GM08714 (cell line): ENCODE results near the gene RYR2.
"Not testable (repeated sequence)": the region's sequence is repeated elsewhere in the genome, so short reads cannot be mapped to it uniquely, and the experiment has no call there.

Experiments
- H3K4me3 ChIP-seq: fragments of 200-500 bp; sonication (Bioruptor generic); 2 replicates; pipeline ENCODE4 v1.5.1; 2014; ENCODE audit warnings: mild to moderate bottlenecking, low read length, inconsistent platforms
- ZNF274 ChIP-seq: IDR thresholded peaks from 2 replicates; pipeline ENCODE4 v1.6.1; 2012; ENCODE audit warnings: mild to moderate bottlenecking, low read depth, low read length

The RYR2 gene

DNA sequence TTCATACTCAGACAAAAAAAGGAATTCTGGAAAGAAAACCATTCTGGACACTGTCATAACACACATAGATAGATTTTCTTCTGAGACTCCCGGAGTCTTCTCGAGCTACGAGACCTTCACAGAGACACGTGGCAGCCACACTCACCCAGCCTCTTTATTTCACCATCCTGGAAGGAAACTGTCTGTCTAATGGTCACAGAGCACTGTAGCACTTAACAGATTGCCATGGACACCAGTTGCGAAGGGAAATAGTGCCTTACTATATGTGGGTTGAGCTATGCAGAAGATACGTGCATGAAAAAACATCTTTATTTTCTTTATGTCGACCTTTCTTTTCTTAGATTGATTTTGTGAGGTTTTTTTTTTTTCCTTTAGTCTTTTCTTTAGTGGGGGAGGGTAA lies 790.9 kb downstream of the RYR2 start:
- TF ChIP-seq ZNF274 = no peak

DNA sequence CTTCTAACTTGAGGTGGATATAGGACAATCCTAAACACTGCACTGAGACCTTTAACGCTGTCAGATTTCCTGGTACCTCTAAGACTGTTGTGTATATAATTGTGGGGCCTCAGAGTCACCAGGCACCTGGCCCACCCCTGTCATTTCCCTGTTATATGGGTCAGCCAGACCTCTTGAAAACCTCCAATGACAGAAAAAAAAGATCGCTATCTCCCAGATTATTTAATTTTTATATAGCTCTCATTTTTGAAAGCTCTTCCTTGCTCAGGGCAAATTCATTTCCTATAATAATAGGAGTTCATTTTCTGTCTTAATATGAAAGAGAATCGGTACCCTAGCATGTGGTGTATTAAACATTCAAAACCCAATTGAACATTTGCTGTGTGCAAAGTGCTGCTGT lies 792.1 kb downstream of the RYR2 start:
- H3K4me3 ChIP-seq = no peak overlapping the region
- TF ChIP-seq ZNF274 = no peak

More for the DNA sequence above, 790.9 kb downstream of the RYR2 start:
- no peak overlapping the region for H3K4me3 ChIP-seq

DNA sequence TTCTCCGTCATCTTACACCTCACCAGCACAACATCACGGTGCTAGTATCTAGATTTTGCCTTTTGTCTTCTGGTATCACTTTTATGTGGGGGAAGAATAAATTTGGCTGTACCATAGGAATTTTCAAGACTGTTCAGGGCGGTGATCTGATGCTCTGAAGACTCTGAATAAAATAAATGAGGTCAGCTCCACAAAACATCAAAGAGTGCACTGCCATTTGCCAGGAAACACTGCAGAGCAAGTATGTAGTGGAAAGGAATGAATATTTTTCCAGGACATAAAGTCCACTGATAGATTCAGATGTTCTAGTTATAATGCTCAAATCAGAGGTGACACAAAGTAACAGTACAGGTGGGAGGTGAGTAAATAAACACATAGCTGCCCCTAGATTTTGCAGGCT lies 792.5 kb downstream of the RYR2 start:
- no peak for TF ChIP-seq ZNF274

DNA sequence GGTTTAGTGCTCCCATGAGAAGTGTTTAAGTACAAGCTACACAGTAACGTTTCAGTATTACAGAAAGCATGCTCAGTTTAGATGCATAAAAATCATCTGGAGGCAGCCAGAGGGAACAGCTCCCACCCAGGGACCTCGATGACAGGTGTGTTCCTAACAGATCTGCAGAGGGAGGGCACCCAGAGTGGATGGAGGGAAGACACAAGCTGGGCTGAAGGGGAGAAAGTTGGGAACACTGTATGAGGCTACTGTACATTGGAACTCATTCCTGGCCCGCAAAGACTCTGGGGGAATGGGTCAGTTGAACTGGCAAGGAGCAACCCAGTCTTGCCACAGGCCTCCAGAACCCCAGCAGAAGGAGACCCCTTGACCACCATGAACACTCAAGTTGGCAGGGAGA lies 796.3 kb downstream of the RYR2 start:
- TF ChIP-seq ZNF274 = no peak
- H3K4me3 ChIP-seq = no peak overlapping the region

More for the DNA sequence above, 792.5 kb downstream of the RYR2 start:
- H3K4me3 ChIP-seq = no peak overlapping the region

DNA sequence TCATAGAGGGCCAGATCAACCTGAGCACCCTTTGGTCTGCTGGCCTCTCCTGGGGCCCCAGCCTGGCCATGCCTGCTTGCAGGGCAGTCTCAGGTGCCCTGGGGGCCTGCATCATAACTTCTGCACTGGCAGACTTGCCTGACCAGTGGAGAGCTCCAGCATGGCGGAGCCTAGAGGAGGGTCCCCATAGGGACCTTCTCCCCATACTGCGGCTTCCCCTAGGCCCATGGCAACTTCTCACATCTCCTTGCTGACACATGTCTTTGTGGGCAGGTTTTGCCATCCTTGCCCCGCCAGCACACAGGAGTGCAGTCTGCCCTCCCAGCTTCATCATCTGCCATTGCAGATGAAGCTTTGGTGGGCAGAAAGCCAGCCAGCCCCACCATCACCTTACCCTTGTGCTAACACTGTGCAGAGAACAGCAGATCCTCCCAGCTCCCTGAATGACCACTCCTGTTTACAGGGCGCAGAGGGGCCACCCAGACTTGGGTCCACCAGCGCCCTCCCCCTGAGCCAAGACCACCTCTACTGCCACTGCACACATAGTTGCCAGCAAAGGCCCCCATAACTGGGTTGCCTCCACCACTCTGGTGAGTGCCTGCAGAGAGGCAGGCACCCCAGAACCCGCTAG lies 797.0 kb downstream of the RYR2 start:
- H3K4me3 ChIP-seq = no peak overlapping the region
- no peak for TF ChIP-seq ZNF274

DNA sequence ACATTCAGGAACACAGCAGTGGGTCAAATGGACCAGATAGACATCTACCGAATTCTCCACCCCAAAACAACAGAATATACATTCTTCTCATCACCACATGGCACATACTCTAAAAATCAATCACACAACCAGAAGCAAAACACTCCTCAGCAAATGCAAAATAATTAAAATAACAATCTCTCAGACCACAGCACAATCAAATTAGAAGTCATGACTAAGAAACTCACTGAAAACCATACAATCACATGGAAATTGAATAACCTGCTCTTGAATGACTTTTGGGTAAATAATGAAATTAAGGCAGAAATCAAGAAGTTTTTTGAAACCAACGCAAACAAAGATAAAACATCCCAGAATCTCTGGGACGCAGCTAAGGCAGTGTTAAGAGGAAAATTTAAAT lies 799.5 kb downstream of the RYR2 start:
- no peak for TF ChIP-seq ZNF274
- no peak overlapping the region for H3K4me3 ChIP-seq

DNA sequence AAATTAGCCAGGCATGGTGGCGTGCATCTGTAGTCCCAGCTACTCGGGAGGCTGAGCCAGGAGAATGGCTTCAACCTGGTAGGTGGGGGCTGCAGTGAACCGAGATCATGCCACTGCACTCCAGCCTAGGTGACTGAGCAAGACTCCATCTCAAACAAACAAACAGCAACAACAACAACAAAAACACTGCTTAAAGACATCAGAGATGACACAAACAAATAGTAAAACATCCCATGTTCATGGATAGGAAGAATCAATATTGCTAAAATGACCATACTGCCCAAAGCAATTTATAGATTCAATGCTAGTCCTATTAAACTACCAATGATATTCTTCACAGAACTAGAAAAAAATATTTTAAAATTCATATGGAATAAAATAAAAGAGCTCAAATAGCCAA lies 801.5 kb downstream of the RYR2 start:
- H3K4me3 ChIP-seq = not testable (repeated sequence)

DNA sequence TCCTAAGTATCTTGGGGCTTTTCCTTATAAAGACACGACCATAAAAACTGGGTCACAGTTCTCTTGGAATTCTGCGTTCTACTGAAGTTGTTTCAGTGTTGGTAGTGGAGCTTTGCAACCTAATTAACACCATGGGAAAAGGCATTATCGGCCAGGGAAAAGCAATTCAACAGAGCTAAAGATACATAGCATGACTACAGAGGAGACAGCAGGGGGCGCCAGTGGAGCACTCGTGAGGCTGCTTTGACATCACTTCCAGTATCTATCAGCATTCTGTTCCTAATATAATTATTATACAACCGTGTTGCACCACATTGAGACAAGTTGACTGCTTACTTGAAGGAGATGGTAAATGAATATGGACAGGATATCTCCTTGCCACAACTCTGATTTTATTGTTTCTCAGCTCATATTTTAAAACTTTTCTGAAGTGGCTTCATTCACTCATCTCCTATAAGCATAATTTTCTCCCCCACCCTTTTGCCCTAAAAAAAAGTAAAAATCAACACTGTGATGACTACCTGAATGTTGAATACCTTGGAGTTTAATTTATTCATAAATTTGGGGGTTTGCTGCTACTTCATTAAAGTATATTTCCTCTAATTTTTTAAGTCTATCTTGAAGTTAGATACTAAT lies 809.3 kb downstream of the RYR2 start:
- H3K4me3 ChIP-seq = no peak overlapping the region
- no peak for TF ChIP-seq ZNF274

DNA sequence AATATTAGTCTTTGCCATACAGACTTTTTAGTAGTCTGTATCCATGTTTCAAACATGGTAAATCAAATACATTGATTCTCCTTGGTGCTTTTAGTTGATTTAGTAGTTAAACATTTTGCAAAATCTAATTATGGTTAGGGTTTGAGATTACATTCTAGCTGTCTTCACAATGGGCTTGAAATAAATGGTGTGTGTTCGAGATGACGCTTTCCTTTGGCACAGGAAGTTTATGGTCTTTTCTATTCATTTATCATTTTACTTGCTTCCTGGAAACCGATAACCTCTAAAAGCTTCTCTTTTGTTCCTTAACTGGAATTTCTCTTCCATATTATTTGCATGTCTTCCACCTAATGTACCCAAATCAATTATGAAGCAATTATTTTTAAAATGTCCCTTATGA lies 810.4 kb downstream of the RYR2 start:
- TF ChIP-seq ZNF274 = no peak
- H3K4me3 ChIP-seq = no peak overlapping the region

DNA sequence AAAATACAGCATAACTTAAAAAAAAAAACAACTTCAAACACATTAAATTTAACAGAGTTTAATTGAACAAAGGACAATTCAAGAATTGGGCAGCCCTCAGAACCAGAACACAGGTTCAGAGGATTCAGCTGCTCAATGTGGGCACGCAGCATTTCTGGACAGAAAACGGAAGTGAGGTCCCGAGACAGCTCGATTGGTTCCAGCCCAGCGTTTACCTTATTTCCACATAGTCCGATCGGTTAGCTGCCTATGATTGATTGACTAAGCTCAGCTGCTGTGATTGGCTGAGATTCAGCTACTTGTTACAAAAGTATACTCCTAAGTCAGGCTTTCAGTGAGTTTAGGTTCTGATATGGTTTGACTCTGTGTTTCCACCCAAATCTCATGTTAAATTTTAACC lies 815.5 kb downstream of the RYR2 start:
- no peak overlapping the region for H3K4me3 ChIP-seq
- no peak for TF ChIP-seq ZNF274

DNA sequence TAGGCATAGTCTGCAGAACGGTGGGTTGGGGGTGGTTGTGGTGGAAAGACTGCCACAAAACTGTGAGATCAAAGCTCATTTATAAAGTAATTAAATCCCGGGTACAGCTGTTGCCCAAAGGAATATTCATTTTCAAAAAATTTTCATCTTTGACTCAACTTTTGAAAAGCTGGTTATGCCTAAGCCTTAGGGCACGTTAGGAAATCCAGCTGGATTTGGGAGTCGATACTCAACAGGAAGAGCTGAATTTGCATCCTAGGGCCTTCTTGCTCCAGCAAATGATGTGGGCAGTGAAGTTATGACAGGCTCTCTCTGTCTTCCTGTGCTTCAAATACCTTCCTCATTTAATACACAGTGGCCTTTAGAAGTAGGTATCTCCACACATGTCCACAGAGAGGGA lies 817.0 kb downstream of the RYR2 start:
- TF ChIP-seq ZNF274 = no peak
- no peak overlapping the region for H3K4me3 ChIP-seq

DNA sequence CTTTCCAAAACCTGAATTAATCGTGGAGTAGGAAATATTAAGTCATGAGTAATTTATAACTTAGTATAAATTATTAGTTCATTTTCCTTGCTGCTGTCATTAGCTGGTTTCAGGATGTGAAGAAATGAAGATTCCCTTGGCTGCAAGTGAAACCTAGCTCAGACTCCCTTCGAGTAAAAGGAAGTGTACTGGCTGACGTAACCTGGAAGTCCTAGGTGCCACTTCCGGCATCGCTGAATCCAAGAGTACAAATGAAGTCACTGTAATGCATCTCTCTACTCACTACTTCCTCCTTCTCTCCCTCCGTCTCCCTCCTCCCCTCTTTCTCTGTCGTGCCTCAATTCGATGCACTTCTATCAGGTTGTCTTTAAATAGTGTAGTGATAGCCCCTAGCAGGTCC lies 820.0 kb downstream of the RYR2 start:
- no peak for TF ChIP-seq ZNF274
- no peak overlapping the region for H3K4me3 ChIP-seq

DNA sequence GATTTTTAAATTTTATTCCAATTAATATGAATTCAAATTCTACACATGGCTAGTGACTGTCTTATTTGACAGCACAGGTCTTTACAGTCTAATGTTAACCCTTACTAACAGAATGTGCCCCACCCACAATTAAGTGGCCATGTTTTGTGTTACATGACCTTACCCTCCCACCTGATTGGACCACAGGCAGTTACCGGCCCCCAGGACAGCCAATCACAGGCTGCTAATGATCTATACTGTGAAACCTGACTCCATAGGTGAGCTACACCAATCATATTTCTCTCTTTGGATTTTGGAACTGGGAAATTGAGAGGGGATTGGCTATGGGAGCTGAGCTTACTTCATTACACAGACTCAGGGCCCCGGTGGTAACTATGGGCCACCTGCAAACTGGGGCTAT lies 821.2 kb downstream of the RYR2 start:
- no peak for TF ChIP-seq ZNF274
- no peak overlapping the region for H3K4me3 ChIP-seq

DNA sequence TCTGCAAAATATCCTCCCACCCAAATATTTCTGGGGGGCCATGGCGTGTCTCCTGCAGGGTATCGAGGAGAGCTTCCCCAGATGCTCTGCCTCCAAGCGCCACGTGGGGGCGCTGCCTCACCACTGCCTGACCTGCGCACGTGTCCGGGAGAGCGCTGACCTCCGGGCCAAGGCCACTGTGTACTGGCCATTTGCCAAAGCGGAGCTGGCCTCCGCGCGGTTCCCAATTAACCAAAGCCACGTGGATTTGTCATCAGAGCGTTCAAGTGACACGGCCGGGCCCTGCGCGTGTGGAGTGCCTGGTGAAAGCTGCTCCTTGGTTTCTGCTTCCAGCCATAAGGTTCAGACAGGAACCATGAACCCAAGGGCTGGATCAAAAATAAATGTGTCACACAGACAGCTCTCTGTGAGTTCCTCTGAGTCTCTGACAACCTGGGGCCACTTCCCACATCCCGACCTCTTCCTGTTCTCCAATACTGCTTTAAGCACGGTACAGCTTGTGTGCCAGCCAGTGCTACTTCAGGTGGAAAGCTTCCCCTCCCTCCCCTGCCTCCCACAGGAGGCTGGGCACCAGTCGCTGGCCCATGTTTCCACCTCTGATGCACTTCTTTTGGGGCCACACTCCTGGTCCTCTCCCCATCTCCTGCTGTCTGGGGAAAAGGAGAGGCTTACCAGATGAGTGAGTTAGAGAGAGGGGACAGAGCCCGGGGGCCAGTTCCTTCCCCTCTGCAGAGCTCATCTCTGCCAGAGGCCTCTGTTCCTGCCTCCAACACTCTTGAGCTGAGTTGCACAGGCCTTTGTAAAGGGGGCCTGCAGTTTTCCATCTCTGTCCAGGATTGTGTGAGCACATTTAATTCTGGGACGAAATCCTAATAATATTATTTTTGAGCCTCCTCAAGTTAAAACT lies 822.6 kb downstream of the RYR2 start:
- TF ChIP-seq ZNF274 = no peak
- no peak overlapping the region for H3K4me3 ChIP-seq

DNA sequence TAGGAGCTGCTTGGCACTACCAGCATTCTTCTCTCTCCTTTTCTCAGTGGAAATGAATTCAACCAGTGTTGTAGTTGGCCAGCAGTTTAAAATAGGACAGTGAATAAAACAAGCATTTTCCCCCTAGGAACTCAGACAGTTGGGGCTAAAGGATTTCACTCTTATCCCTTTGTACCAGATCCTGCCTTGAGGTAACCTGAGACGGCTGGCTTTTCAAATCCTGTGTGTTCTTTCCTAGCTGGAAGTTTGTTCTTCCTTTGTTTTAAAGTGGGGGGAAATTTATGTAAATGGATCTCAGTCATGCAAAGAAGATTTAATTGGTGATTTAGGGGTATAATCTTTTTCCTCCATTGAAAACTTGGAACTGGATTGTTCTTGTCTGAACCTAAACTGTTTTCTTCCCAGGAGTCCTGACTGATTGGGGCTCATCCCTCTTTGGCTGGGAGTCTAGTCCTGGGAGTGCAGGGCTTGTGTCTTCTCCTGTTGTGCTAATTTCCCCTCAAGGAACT lies 825.5 kb downstream of the RYR2 start:
- H3K4me3 ChIP-seq = no peak overlapping the region
- TF ChIP-seq ZNF274 = no peak
